ENCODE measurements around the gene WNK1.

Gene WNK1

GRCh38 chr12:751192-751998 is 984 bp upstream of the WNK1 start:
- Histone ChIP-seq H3K4me3 (ENCODE audit: low read length) (peak overlapping the region; percentile 9), H3K4me1 (ENCODE audit: control insufficient read depth, insufficient read depth, low read length) (peaks cover 11% of the 10 kb centered on the region), H3K27me3 (ENCODE audit: control insufficient read depth, insufficient read depth, low read length) (no peaks in the 10 kb centered on the region), H3K9ac (ENCODE audit: low read length) (peak overlapping the region; percentile 16), H3K9me3 (ENCODE audit: control insufficient read depth, low read length) (no peaks in the 10 kb centered on the region), H3K36me3 (ENCODE audit: control insufficient read depth, insufficient read depth, low read length) (no peaks in the 10 kb centered on the region)

DNA sequence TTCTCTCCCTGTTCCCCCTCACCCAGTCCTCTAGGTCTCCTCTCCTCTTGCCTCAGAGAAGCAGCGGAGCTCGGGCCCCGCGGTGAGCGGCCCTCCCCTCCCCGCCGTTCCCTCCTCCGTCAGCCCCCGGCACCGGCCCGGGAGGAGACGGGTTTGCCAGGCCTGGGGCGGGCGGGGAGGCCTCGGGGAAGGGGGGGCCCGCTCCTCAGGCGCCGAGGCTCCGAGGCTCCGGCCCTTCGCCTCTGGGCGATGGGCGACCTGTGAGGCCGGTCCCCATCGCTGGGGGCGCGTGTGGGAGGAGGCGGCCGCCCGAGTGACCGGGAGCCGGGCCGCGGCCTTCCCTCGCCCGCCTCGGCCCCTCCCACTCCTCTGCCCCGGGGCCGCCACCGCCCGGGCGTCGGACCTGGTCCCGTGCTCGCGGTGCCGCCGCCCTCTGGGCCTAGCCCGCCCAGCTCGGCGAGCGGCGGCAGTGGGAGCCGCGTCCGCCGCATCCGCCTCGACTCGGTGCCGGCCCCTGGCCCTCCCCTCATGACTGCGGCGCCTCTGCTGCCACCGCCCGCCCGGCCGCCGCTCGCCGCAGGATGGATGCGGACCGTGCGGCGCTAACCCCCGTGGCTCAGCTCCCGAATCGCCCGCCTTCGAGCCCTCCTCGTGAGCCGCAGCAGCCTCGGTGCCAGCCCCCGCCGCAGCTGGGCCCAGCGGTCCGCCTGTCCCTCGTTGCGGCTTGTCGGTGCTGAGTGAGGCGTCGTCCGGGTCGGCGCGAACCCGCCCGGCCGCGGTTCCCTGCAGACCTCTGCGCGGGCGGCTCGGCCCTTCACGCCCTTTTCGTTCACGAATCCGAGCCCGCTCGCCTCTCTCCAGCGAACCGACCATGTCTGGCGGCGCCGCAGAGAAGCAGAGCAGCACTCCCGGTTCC is 574 bp downstream of the WNK1 start:
- H3K9ac ChIP-seq (ENCODE audit: low read length): peak overlapping the region; percentile 89
- peak overlapping the region; percentile 23 for H3K4me3 ChIP-seq (ENCODE audit: low read length)
- H3K4me1 ChIP-seq (ENCODE audit: control insufficient read depth, insufficient read depth, low read length): peaks cover 22% of the 10 kb centered on the region
- H3K36me3 ChIP-seq (ENCODE audit: control insufficient read depth, insufficient read depth, low read length): no peaks in the 10 kb centered on the region
- H3K27me3 ChIP-seq (ENCODE audit: control insufficient read depth, insufficient read depth, low read length): no peaks in the 10 kb centered on the region
- no peaks in the 10 kb centered on the region for H3K9me3 ChIP-seq (ENCODE audit: control insufficient read depth, low read length)

DNA sequence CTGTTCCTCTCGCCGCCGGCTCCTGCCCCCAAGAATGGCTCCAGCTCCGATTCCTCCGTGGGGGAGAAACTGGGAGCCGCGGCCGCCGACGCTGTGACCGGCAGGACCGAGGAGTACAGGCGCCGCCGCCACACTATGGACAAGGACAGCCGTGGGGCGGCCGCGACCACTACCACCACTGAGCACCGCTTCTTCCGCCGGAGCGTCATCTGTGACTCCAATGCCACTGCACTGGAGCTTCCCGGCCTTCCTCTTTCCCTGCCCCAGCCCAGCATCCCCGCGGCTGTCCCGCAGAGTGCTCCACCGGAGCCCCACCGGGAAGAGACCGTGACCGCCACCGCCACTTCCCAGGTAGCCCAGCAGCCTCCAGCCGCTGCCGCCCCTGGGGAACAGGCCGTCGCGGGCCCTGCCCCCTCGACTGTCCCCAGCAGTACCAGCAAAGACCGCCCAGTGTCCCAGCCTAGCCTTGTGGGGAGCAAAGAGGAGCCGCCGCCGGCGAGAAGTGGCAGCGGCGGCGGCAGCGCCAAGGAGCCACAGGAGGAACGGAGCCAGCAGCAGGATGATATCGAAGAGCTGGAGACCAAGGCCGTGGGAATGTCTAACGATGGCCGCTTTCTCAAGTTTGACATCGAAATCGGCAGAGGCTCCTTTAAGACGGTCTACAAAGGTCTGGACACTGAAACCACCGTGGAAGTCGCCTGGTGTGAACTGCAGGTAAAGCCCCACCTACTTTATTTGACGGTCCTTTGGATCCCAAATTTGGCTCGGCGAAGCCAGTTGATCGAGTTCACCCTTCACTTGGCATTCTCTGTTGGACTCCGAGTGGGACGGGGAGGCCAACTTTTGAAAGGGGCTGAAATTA is 1.5 kb downstream of the WNK1 start:
- no peaks in the 10 kb centered on the region for H3K27me3 ChIP-seq (ENCODE audit: control insufficient read depth, insufficient read depth, low read length)
- H3K4me3 ChIP-seq (ENCODE audit: low read length): peak overlapping the region; percentile 58
- no peaks in the 10 kb centered on the region for H3K36me3 ChIP-seq (ENCODE audit: control insufficient read depth, insufficient read depth, low read length)
- H3K9me3 ChIP-seq (ENCODE audit: control insufficient read depth, low read length): no peaks in the 10 kb centered on the region
- peak overlapping the region; percentile 89 for H3K9ac ChIP-seq (ENCODE audit: low read length)
- peaks cover 22% of the 10 kb centered on the region for H3K4me1 ChIP-seq (ENCODE audit: control insufficient read depth, insufficient read depth, low read length)

GRCh38 chr12:754473-754820 is 2.1 kb downstream of the WNK1 start:
- Histone ChIP-seq H3K27me3 (ENCODE audit: control insufficient read depth, insufficient read depth, low read length) (no peaks in the 10 kb centered on the region), H3K4me1 (ENCODE audit: control insufficient read depth, insufficient read depth, low read length) (peaks cover 22% of the 10 kb centered on the region), H3K9ac (ENCODE audit: low read length) (peak overlapping the region; percentile 89), H3K4me3 (ENCODE audit: low read length) (peak overlapping the region; percentile 58), H3K9me3 (ENCODE audit: control insufficient read depth, low read length) (no peaks in the 10 kb centered on the region), H3K36me3 (ENCODE audit: control insufficient read depth, insufficient read depth, low read length) (no peaks in the 10 kb centered on the region)

DNA sequence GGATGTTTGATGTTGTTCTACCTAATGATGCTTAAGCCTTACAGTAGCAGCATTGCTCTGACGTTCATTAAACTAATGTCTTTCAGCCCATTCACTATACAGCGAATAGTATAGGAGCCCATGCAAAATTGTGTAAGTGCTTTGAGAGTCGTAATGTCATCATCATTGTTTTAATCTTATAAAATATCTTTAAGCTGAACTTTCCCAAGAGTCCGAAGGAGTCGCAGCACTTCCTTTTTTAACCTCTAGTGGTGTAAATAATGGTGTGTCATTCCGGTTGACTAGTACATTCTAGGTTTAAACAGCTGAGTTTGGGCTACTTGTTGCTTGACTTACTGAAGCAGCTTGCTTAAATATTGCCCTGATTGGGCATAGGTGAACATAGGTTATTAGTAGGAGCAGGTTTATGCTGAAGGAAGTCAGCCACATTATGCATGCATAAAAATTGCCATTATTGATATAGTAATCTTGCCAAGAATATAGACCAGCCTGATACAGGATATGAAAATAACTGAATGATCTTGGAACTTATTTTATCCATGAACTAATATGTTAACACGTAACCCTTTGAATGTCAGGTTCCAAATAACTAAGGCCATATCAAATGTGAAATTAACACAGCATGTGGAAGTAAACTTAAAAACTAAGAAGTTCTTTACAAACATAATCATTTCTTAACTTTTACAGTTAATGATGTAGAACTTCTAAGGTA is 2.6 kb downstream of the WNK1 start:
- H3K4me1 ChIP-seq (ENCODE audit: control insufficient read depth, insufficient read depth, low read length): peaks cover 22% of the 10 kb centered on the region
- no peaks in the 10 kb centered on the region for H3K9me3 ChIP-seq (ENCODE audit: control insufficient read depth, low read length)
- H3K9ac ChIP-seq (ENCODE audit: low read length): no peak overlapping the region
- no peaks in the 10 kb centered on the region for H3K36me3 ChIP-seq (ENCODE audit: control insufficient read depth, insufficient read depth, low read length)
- no peaks in the 10 kb centered on the region for H3K27me3 ChIP-seq (ENCODE audit: control insufficient read depth, insufficient read depth, low read length)
- H3K4me3 ChIP-seq (ENCODE audit: low read length): peak overlapping the region; percentile 58

DNA sequence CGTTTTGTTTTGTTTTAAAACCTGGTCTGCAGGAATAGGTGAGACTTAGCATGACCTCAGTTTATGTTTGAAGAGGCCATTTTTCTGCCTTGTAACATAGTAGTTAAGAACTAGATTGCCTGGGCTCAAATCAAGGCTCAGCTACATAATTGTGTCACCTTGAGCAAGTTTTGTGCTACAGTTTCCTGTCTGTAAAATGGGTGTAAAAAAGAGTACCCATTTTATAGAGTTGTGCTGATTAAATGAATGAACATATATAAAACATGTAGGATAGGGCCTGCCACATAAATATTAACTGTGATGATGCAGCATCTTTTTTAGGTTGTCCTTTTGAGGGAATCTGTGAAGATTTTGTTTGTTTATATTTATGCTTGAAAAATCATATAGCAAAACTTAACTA is 7.2 kb downstream of the WNK1 start:
- no peaks in the 10 kb centered on the region for H3K36me3 ChIP-seq (ENCODE audit: control insufficient read depth, insufficient read depth, low read length)
- H3K27me3 ChIP-seq (ENCODE audit: control insufficient read depth, insufficient read depth, low read length): no peaks in the 10 kb centered on the region
- H3K4me1 ChIP-seq (ENCODE audit: control insufficient read depth, insufficient read depth, low read length): peaks cover 17% of the 10 kb centered on the region
- H3K9ac ChIP-seq (ENCODE audit: low read length): no peak overlapping the region
- H3K4me3 ChIP-seq (ENCODE audit: low read length): no peak overlapping the region
- H3K9me3 ChIP-seq (ENCODE audit: control insufficient read depth, low read length): no peaks in the 10 kb centered on the region

- Histone ChIP-seq H3K27me3 (ENCODE audit: control insufficient read depth, insufficient read depth, low read length) (no peaks in the 10 kb centered on the region), H3K4me3 (ENCODE audit: low read length) (no peak overlapping the region), H3K9ac (ENCODE audit: low read length) (no peak overlapping the region), H3K9me3 (ENCODE audit: control insufficient read depth, low read length) (no peaks in the 10 kb centered on the region), H3K4me1 (ENCODE audit: control insufficient read depth, insufficient read depth, low read length) (peaks cover 11% of the 10 kb centered on the region), H3K36me3 (ENCODE audit: control insufficient read depth, insufficient read depth, low read length) (no peaks in the 10 kb centered on the region)
These were observed 8.9 kb downstream of the WNK1 start for GRCh38 chr12:761256-761655.

DNA sequence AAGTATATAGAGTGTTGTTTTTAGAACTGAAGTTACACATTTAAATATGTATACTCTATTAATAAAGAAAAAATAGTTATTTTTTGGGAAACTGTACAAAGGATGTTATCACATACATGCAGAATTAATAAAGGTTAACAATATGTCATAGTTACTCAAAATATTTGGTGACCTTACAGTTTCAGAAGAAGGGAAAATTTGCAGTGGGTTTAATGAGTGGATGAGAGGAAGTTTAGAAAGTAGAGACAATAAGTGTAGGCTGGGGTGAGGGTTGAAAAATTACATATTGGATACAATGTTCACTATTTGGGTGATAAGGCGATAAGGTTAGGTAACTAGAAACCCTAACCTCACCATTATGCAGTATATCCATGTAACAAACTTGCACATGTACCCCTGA is 13.5 kb downstream of the WNK1 start:
- Histone ChIP-seq H3K36me3 (ENCODE audit: control insufficient read depth, insufficient read depth, low read length) (no peaks in the 10 kb centered on the region), H3K27me3 (ENCODE audit: control insufficient read depth, insufficient read depth, low read length) (no peaks in the 10 kb centered on the region), H3K4me1 (ENCODE audit: control insufficient read depth, insufficient read depth, low read length) (peaks cover 7% of the 10 kb centered on the region), H3K4me3 (ENCODE audit: low read length) (no peak overlapping the region), H3K9me3 (ENCODE audit: control insufficient read depth, low read length) (no peaks in the 10 kb centered on the region), H3K9ac (ENCODE audit: low read length) (no peak overlapping the region)

GRCh38 chr12:768434-768833 is 16.1 kb downstream of the WNK1 start:
- Histone ChIP-seq H3K4me1 (ENCODE audit: control insufficient read depth, insufficient read depth, low read length) (peaks cover 7% of the 10 kb centered on the region), H3K9me3 (ENCODE audit: control insufficient read depth, low read length) (no peaks in the 10 kb centered on the region), H3K27me3 (ENCODE audit: control insufficient read depth, insufficient read depth, low read length) (no peaks in the 10 kb centered on the region), H3K4me3 (ENCODE audit: low read length) (no peak overlapping the region), H3K36me3 (ENCODE audit: control insufficient read depth, insufficient read depth, low read length) (no peaks in the 10 kb centered on the region), H3K9ac (ENCODE audit: low read length) (no peak overlapping the region)

DNA sequence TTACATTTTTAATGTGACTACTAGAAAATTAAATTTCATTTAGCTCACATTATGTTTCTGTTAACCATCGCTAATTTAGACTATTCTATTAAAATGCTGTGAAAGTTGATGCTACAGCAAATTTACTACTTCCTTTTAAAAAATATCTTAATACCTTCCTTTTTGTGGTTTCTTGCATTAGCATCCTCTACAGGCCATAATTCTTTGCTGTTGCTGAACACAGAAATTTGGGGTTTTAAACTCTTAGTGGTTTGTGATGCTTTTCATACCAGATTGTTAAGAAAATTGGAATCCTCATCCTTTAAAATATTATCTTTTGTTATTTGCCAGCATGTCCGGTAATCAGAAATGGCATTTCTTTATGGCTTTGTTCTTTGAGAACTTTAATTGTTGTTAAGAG is 18.1 kb downstream of the WNK1 start:
- peaks cover 17% of the 10 kb centered on the region for H3K4me1 ChIP-seq (ENCODE audit: control insufficient read depth, insufficient read depth, low read length)
- H3K27me3 ChIP-seq (ENCODE audit: control insufficient read depth, insufficient read depth, low read length): no peaks in the 10 kb centered on the region
- H3K36me3 ChIP-seq (ENCODE audit: control insufficient read depth, insufficient read depth, low read length): no peaks in the 10 kb centered on the region
- no peaks in the 10 kb centered on the region for H3K9me3 ChIP-seq (ENCODE audit: control insufficient read depth, low read length)
- H3K4me3 ChIP-seq (ENCODE audit: low read length): no peak overlapping the region
- H3K9ac ChIP-seq (ENCODE audit: low read length): no peak overlapping the region

DNA sequence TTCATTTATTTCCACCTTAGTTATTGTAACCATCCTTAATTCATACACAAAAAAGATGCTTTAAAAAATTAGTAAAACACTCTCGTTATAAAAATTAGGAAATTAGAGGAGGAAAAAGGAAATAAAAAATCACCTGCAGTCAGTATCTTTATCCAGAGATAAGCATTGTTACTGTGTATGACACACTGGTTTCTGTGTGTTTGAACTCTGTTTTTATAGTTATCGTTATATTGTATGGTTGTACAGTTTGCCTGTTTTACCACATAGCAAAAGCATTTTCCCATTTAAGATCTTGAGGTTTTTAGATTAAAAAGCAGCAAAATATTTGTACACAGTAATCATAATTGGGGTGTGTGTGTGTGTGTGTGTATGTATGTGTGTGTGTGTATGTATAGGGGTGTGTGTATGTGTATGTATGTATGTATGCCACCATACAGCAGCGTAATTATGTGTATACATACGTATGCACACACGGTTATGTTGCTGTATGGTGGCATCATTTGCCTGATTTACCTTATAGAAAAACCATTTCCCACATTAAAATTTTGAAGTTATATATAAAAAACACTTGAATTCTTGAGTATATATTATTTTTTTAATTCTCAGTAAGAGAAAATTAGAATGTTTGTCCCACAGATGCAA is 19.8 kb downstream of the WNK1 start:
- Histone ChIP-seq H3K9ac (ENCODE audit: low read length) (no peak overlapping the region), H3K9me3 (ENCODE audit: control insufficient read depth, low read length) (no peaks in the 10 kb centered on the region), H3K36me3 (ENCODE audit: control insufficient read depth, insufficient read depth, low read length) (no peaks in the 10 kb centered on the region), H3K4me1 (ENCODE audit: control insufficient read depth, insufficient read depth, low read length) (peaks cover 25% of the 10 kb centered on the region), H3K27me3 (ENCODE audit: control insufficient read depth, insufficient read depth, low read length) (no peaks in the 10 kb centered on the region), H3K4me3 (ENCODE audit: low read length) (no peak overlapping the region)

Measured in mucosa of stomach (tissue), 1 donor.